Suprapubic skin (tissue), 3 donors: ENCODE results near the gene MAML2.

ENCODE experiments used
- CTCF ChIP-seq, 2 donors: fragments of 200-600 bp in 1 of 2; fragments of 450-650 bp in 1 of 2; sonication (generic) in 1 of 2; IDR thresholded peaks; one replicate each; pipeline ENCODE4 v1.5.1; 2016 to 2019; ENCODE audit warnings: antibody characterized with exemption in 2 of 2, mild to moderate bottlenecking in 1 of 2, moderate library complexity in 1 of 2
- POLR2A ChIP-seq, 2 donors: fragments of 450-650 bp; IDR thresholded peaks; one replicate each; pipeline ENCODE4 v1.6.1; 2017; ENCODE audit warnings: antibody characterized with exemption in 2 of 2, mild to moderate bottlenecking in 2 of 2, moderate library complexity in 2 of 2

DNA sequence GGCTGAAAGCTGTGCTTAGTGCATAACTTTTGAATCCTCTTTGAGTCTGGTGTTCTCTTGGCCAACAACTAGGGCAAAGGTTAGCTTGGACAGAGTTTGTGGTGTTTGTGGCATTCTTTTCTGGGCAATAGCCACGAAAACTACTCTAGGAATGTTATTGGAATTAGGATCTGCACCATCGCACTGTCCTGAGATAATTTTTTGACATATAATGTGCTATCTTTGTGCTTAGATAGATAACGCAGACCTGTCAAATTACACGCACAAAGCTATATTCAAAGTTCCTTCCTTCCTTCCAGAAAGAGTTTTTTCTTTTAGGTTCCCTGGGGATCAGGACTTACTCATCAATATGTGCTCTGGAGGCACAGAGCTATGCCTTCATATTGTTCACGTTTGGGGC lies 252.3 kb downstream of the MAML2 start:
- TF ChIP-seq CTCF (IDR thresholded peaks at IDR 0.05): no peak
- TF ChIP-seq POLR2A (IDR thresholded peaks at IDR 0.05): no peak
